ENCODE data around the gene KDM1B. TPM values are rescaled to one million over a fixed set of nuclear protein-coding genes. Genes with fewer than 3 reads are reported as not detected.

The KDM1B gene
- total RNA-seq, 1 experiment from 2014 or later: 25.0 TPM

DNA sequence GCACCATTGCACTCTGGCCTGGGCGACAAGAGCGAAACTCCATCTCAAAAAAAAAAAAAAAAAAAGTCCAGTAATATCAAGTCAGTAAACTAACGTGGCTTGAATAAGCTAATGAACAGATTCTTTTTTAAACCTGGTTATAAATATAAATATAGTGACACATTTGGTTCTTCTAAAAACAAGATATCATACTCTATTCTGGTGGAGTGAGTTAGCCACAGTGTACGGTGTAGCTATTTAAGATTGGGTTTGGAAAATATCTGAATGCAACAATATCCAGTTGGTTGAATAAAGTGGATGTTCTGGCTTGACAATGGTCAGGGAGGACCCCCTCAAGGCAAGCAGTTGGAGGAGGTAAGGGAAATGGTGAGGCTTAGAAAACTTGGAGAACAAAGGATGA lies 115.0 kb downstream of the KDM1B start:
- Histone ChIP-seq H3F3A (ENCODE audit: low read length, unreplicated experiment) (no peaks in the 10 kb centered on the region), H3K36me3 (ENCODE audit: low read depth, low read length) (no peaks in the 10 kb centered on the region), H3K9me2 (replicated peaks; ENCODE audit: low read length) (no peaks in the 10 kb centered on the region), H3K27me3 (ENCODE audit: low read length) (no peaks in the 10 kb centered on the region), H4K20me1 (ENCODE audit: low read length) (no peaks in the 10 kb centered on the region), H3K4me2 (ENCODE audit: low read length) (no peak overlapping the region), H3K79me2 (ENCODE audit: low read length) (no peaks in the 10 kb centered on the region), H3K9ac (ENCODE audit: low read length) (no peak overlapping the region), H2AFZ (ENCODE audit: low read length) (no peak overlapping the region), H3K4me1 (ENCODE audit: insufficient read depth, low read length) (peaks cover 10% of the 10 kb centered on the region), H3K27ac (ENCODE audit: low read length) (no peak overlapping the region), H3K4me3 (ENCODE audit: low read length) (no peak overlapping the region), H3K9me3 (ENCODE audit: low read length) (no peaks in the 10 kb centered on the region)
- POLR2A ChIA-PET (ENCODE audit: unreplicated experiment): no interaction called here
- no peak for TF ChIP-seq EZH2 (IDR thresholded peaks at IDR 0.05; ENCODE audit: low read length, unreplicated experiment)
- no peak for TF ChIP-seq EZH2phosphoT487 (IDR thresholded peaks at IDR 0.05; ENCODE audit: borderline replicate concordance, low read length)
- TF ChIP-seq, protein P1, sequence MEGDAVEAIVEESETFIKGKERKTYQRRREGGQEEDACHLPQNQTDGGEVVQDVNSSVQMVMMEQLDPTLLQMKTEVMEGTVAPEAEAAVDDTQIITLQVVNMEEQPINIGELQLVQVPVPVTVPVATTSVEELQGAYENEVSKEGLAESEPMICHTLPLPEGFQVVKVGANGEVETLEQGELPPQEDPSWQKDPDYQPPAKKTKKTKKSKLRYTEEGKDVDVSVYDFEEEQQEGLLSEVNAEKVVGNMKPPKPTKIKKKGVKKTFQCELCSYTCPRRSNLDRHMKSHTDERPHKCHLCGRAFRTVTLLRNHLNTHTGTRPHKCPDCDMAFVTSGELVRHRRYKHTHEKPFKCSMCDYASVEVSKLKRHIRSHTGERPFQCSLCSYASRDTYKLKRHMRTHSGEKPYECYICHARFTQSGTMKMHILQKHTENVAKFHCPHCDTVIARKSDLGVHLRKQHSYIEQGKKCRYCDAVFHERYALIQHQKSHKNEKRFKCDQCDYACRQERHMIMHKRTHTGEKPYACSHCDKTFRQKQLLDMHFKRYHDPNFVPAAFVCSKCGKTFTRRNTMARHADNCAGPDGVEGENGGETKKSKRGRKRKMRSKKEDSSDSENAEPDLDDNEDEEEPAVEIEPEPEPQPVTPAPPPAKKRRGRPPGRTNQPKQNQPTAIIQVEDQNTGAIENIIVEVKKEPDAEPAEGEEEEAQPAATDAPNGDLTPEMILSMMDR (conservative IDR thresholded peaks at IDR 0.05; ENCODE audit: low read depth, low read length): no peak
- CTCF ChIA-PET: no interaction called here
- intact Hi-C loops (cut with micrococcal nuclease): no loop called here
- ATAC-seq: no peak
- DNase-seq: no peak
- BruUV-seq (replicated peaks): no TSS peak

Other genes starting within 250 kb of the KDM1B start
- 21.3 and 27.1 TPM in 2 replicates for gene KIF13A, start 167.8 kb upstream of the KDM1B start, total RNA-seq (2014; rRNA removed)
- 0.81 and 1.3 TPM in 2 replicates for gene NHLRC1, start 32.7 kb upstream of the KDM1B start, total RNA-seq (2014; rRNA removed)
- 17.5 and 19.8 TPM in 2 replicates for gene TPMT, start 345 bp upstream of the KDM1B start, total RNA-seq (2014; rRNA removed)
- 155 and 170 TPM in 2 replicates for gene DEK, start 109.1 kb downstream of the KDM1B start, total RNA-seq (2014; rRNA removed)
- 4.6 and 7.8 TPM in 2 replicates for gene RNF144B, start 231.9 kb downstream of the KDM1B start, total RNA-seq (2014; rRNA removed)